B cell (primary cell): ENCODE data around the gene CYP3A4. TPM values are rescaled to one million over a fixed set of nuclear protein-coding genes. Genes with fewer than 3 reads are reported as not detected.

Source experiments
- ATAC-seq: fragments of 200-7000 bp; cut with Tn5 transposase; one replicate; pipeline ENCODE4 v1.10.0; 2021; ENCODE audit warnings: low read depth, mild to moderate bottlenecking, moderate number of reproducible peaks, moderate library complexity
- CTCF ChIA-PET: fragments of 350-600 bp; sonication (Branson Sonifier 250); formaldehyde crosslinking; loops from one replicate; lab custom pipeline; 2021; ENCODE audit warnings: antibody characterized with exemption, inconsistent platforms; lab: Charles Lee
- POLR2A ChIA-PET: fragments of 350-600 bp; sonication (Branson Sonifier 250); formaldehyde crosslinking; loops from one replicate; lab custom pipeline; 2021; ENCODE audit warnings: antibody characterized with exemption; lab: Charles Lee
- DNase-seq: peaks from one replicate; pipeline ENCODE4 v3.0.0; 2013
- H2AFZ ChIP-seq: 2 replicates; pipeline ENCODE4 v1.6.1; 2012; ENCODE audit warnings: mild to moderate bottlenecking, low read depth, low read length; ENCODE audit not compliant: insufficient read depth, poor library complexity, severe bottlenecking
- H3K27ac ChIP-seq, 2 donors: 1 replicate in 1 of 2; 2 replicates in 1 of 2; pipeline ENCODE4 v1.5.1; 2012 to 2013; ENCODE audit warnings: low read length in 2 of 2, mild to moderate bottlenecking in 2 of 2, moderate library complexity in 1 of 2
- H3K27me3 ChIP-seq, 4 experiments: fragments of 200-600 bp in 1 of 4; sonication (generic) in 1 of 4; replicated peaks in 1 of 4; 1 replicate in 2 of 4; 2 replicates in 2 of 4; pipeline versions ENCODE4 v1.6.1 to v1.7.0; 2013 to 2016; ENCODE audit warnings: low read length in 3 of 4, mild to moderate bottlenecking in 2 of 4, mixed read lengths in 1 of 4, moderate library complexity in 1 of 4; ENCODE audit not compliant: insufficient read depth in 4 of 4, control insufficient read depth in 3 of 4; ENCODE audit errors: control extremely low read depth in 1 of 4
- H3K36me3 ChIP-seq, 2 experiments: replicated peaks in 1 of 2; 1 replicate in 1 of 2; 2 replicates in 1 of 2; pipeline versions ENCODE4 v1.6.1 to v1.7.1; 2013; ENCODE audit warnings: low read length in 1 of 2; ENCODE audit not compliant: insufficient read depth in 2 of 2, control insufficient read depth in 1 of 2; ENCODE audit errors: control extremely low read depth in 1 of 2, extremely low read depth in 1 of 2
- H3K4me1 ChIP-seq, 2 donors: fragments of 200-600 bp in 1 of 2; sonication (generic) in 1 of 2; 1 replicate in 1 of 2; 2 replicates in 1 of 2; pipeline versions ENCODE4 v1.5.1 to v1.6.1; 2013 to 2017; ENCODE audit warnings: low read length in 2 of 2; ENCODE audit not compliant: control insufficient read depth in 2 of 2, insufficient read depth in 2 of 2
- H3K4me2 ChIP-seq: replicated peaks from 2 replicates; pipeline ENCODE3; 2012; ENCODE audit warnings: mild to moderate bottlenecking, low read depth, low read length; ENCODE audit not compliant: poor library complexity, severe bottlenecking
- H3K4me3 ChIP-seq, 5 experiments: fragments of 200-600 bp in 1 of 5; sonication (generic) in 1 of 5; 1 replicate in 3 of 5; 2 replicates in 2 of 5; pipeline versions ENCODE4 v1.5.1 to v1.7.0; 2011 to 2016; ENCODE audit warnings: low read length in 4 of 5, mild to moderate bottlenecking in 4 of 5, low read depth in 2 of 5, control low read depth in 1 of 5, moderate library complexity in 1 of 5; ENCODE audit not compliant: insufficient read depth in 1 of 5; ENCODE audit errors: control extremely low read depth in 1 of 5, extremely low read depth in 1 of 5
- H3K79me2 ChIP-seq: fragments of 200-600 bp; sonication (generic); one replicate; pipeline ENCODE4 v1.6.0; 2016; ENCODE audit warnings: low read length; ENCODE audit not compliant: control insufficient read depth, insufficient read depth
- H3K9ac ChIP-seq: fragments of 200-600 bp; sonication (generic); 2 replicates; pipeline ENCODE4 v1.6.1; 2017; ENCODE audit warnings: mild to moderate bottlenecking, low read length, moderate library complexity
- H3K9me3 ChIP-seq, 3 donors: one replicate each; pipeline versions ENCODE4 v1.6.1 to v1.7.1; 2013; ENCODE audit warnings: low read length in 2 of 3; ENCODE audit not compliant: control insufficient read depth in 2 of 3, insufficient read depth in 1 of 3; ENCODE audit errors: control extremely low read depth in 1 of 3
- H4K20me1 ChIP-seq: 2 replicates; pipeline ENCODE4 v1.6.0; 2012; ENCODE audit warnings: mild to moderate bottlenecking, low read length; ENCODE audit not compliant: insufficient read depth, control insufficient read depth, poor library complexity, severe bottlenecking
- H3K27ac Mint-ChIP-seq: one replicate; pipeline ENCODE4 v1.8.0; 2021; ENCODE audit warnings: mixed read lengths
- H3K27me3 Mint-ChIP-seq: one replicate; pipeline ENCODE4 v1.8.0; 2021; ENCODE audit warnings: mixed read lengths
- H3K4me1 Mint-ChIP-seq: one replicate; pipeline ENCODE4 v1.8.0; 2021; ENCODE audit warnings: mixed read lengths
- H3K4me3 Mint-ChIP-seq: one replicate; pipeline ENCODE4 v1.8.0; 2021; ENCODE audit warnings: mixed read lengths
- H3K9me3 Mint-ChIP-seq: one replicate; pipeline ENCODE4 v1.8.0; 2022; ENCODE audit warnings: mixed read lengths; ENCODE audit not compliant: insufficient read depth
- CTCF ChIP-seq: fragments of 200-600 bp; IDR thresholded peaks from one replicate; pipeline ENCODE4 v1.8.0; 2022; ENCODE audit warnings: antibody characterized with exemption, mild to moderate bottlenecking
- EZH2 ChIP-seq: IDR thresholded peaks from 2 replicates; pipeline ENCODE4 v1.6.1; 2012; ENCODE audit warnings: borderline replicate concordance, low read depth, mild to moderate bottlenecking, moderate library complexity, low read length; ENCODE audit not compliant: insufficient read depth, poor library complexity, severe bottlenecking
- WGBS: methylation state at CpG from one replicate; pipeline ENCODE4 v1.1.5; 2013; ENCODE audit warnings: missing lambda C conversion rate; ENCODE audit not compliant: insufficient coverage; 5-methylcytosine and 5-hydroxymethylcytosine counted together
- intact Hi-C: fragments of 100-400 bp; cut with micrococcal nuclease; formaldehyde crosslinking; loops from one replicate; pipeline ENCODE4 v1.10.0; 2022
- polyA plus RNA-seq: library from polyadenylated mRNA; depleted of rRNA; stranded (reverse); fragments of >200 nt; gene quantifications from 2 replicates; pipeline ENCODE4 v1.2.3, GENCODE V29; 2012
- total RNA-seq, 2 donors: library from RNA; stranded (reverse); fragments of 120-200 nt in 1 of 2; gene quantifications; 1 replicate in 1 of 2; 2 replicates in 1 of 2; pipeline versions ENCODE4 v1.2.3 to v1.2.4, GENCODE V29; 2013 to 2022

The CYP3A4 gene
- total and polyA plus RNA-seq, 2 donors (not counting 1 experiment from before 2014, with no cell fraction given), result not detected

- ATAC-seq (no peak), DNase-seq (no peak)
- TF ChIP-seq EZH2 (no peak), CTCF (no peak)
- ChIA-PET CTCF (no interaction called here), POLR2A (no interaction called here)
- Histone ChIP-seq H3K4me3 (no peak overlapping the region), H3K27me3 (peaks cover 0 to 10% (median 2%) of the 10 kb centered on the region in 4 experiments), H3K9ac (no peak overlapping the region), H4K20me1 (no peaks in the 10 kb centered on the region), H3K27ac (no peak overlapping the region), H3K9me3 (no peaks in the 10 kb centered on the region), H2AFZ (no peak overlapping the region), H3K4me2 (no peak overlapping the region), H3K79me2 (no peaks in the 10 kb centered on the region), H3K4me1 (no peaks in the 10 kb centered on the region), H3K36me3 (no peaks in the 10 kb centered on the region)
- peaks cover 46% of the 10 kb centered on the region for H3K27me3 Mint-ChIP-seq
- intact Hi-C loops, result no loop called here
- H3K9me3 Mint-ChIP-seq, result peaks cover 13% of the 10 kb centered on the region
- no peaks in the 10 kb centered on the region for H3K4me1 Mint-ChIP-seq
- 86% methylated on average over 4 of the region's 4 CpGs for WGBS
- H3K4me3 Mint-ChIP-seq, result no peak overlapping the region
- H3K27ac Mint-ChIP-seq, result no peak overlapping the region
Observed at GRCh38 chr7:99742737-99743394, 41.1 kb downstream of the CYP3A4 start.

GRCh38 chr7:99741441-99741795 lies 42.6 kb downstream of the CYP3A4 start:
- no peaks in the 10 kb centered on the region for H3K4me1 ChIP-seq
- POLR2A ChIA-PET, result no interaction called here
- H3K9ac ChIP-seq, result no peak overlapping the region
- TF ChIP-seq CTCF, result no peak
- TF ChIP-seq EZH2, result no peak
- WGBS, result 100% methylated on average over 2 of the region's 2 CpGs
- intact Hi-C loops, result no loop called here
- peaks cover 0 to 10% (median 3%) of the 10 kb centered on the region in 4 experiments for H3K27me3 ChIP-seq
- H3K9me3 Mint-ChIP-seq, result peaks cover 13% of the 10 kb centered on the region
- H3K27ac ChIP-seq, result no peak overlapping the region
- H3K27ac Mint-ChIP-seq, result no peak overlapping the region
- no peak overlapping the region for H3K4me3 ChIP-seq
- no peaks in the 10 kb centered on the region for H3K9me3 ChIP-seq
- H3K4me3 Mint-ChIP-seq, result no peak overlapping the region
- DNase-seq (no peak), ATAC-seq (no peak)
- CTCF ChIA-PET, result no interaction called here
- peaks cover 46% of the 10 kb centered on the region for H3K27me3 Mint-ChIP-seq
- no peaks in the 10 kb centered on the region for H4K20me1 ChIP-seq
- H3K79me2 ChIP-seq, result no peaks in the 10 kb centered on the region
- no peaks in the 10 kb centered on the region for H3K4me1 Mint-ChIP-seq
- H3K36me3 ChIP-seq, result no peaks in the 10 kb centered on the region
- H3K4me2 ChIP-seq, result no peak overlapping the region
- no peak overlapping the region for H2AFZ ChIP-seq
